ENCODE data around the gene ST6GALNAC4.

The ST6GALNAC4 gene

GRCh38 chr9:127945942-127946341 lies 29.1 kb upstream of the ST6GALNAC4 start:
- DNase-seq, result no peak

- no peak for DNase-seq
Measured at GRCh38 chr9:127945338-127945737, 28.5 kb upstream of the ST6GALNAC4 start.

GRCh38 chr9:127944586-127945218 lies 27.9 kb upstream of the ST6GALNAC4 start:
- no peak for DNase-seq

GRCh38 chr9:127943731-127944144 lies 26.9 kb upstream of the ST6GALNAC4 start:
- peak; percentile 74 for DNase-seq

- no peak for DNase-seq
Measured at GRCh38 chr9:127943011-127943662, 26.3 kb upstream of the ST6GALNAC4 start.

- DNase-seq, result peak; percentile 78
Measured at GRCh38 chr9:127942216-127943010, 25.6 kb upstream of the ST6GALNAC4 start.

GRCh38 chr9:127941961-127942215 lies 25.0 kb upstream of the ST6GALNAC4 start:
- no peak for DNase-seq

- DNase-seq, result peak; percentile 60
Measured at GRCh38 chr9:127941062-127941960, 24.5 kb upstream of the ST6GALNAC4 start.

- DNase-seq, result peak; percentile 82
Measured at GRCh38 chr9:127940593-127940992, 23.8 kb upstream of the ST6GALNAC4 start.

GRCh38 chr9:127938298-127938690 lies 21.5 kb upstream of the ST6GALNAC4 start:
- no peak for DNase-seq

GRCh38 chr9:127937388-127938297 lies 20.8 kb upstream of the ST6GALNAC4 start, which contains the start of gene DPM2:
Gene DPM2 (minus strand): TSS chr9:127937854. CDS start chr9:127937820, 34 bp downstream.
- peak; percentile 93 for DNase-seq

- DNase-seq, result no peak
Measured at GRCh38 chr9:127937056-127937387, 20.2 kb upstream of the ST6GALNAC4 start.

GRCh38 chr9:127936347-127936852 lies 19.6 kb upstream of the ST6GALNAC4 start:
- no peak for DNase-seq

GRCh38 chr9:127935765-127936221 lies 19.0 kb upstream of the ST6GALNAC4 start:
- peak; percentile 87 for DNase-seq

GRCh38 chr9:127934986-127935385 lies 18.1 kb upstream of the ST6GALNAC4 start:
- DNase-seq, result no peak

- DNase-seq, result no peak
Measured at GRCh38 chr9:127934248-127934647, 17.4 kb upstream of the ST6GALNAC4 start.

- DNase-seq, result no peak
Measured at GRCh38 chr9:127931092-127931881, 14.4 kb upstream of the ST6GALNAC4 start.

GRCh38 chr9:127930231-127931091 lies 13.6 kb upstream of the ST6GALNAC4 start, which contains the start of gene PIP5KL1:
Gene PIP5KL1 (minus strand): TSS chr9:127930777. CDS start chr9:127930752, 25 bp downstream.
- DNase-seq, result peak; percentile 68

GRCh38 chr9:127929625-127929979 lies 12.8 kb upstream of the ST6GALNAC4 start:
- DNase-seq, result no peak
